Trophoblast cell (in vitro differentiated cells and primary cell): ENCODE data around the gene UBR3.

Experiments used
- DNase-seq, 2 donors: peaks; one replicate each; pipeline ENCODE4 v3.0.0-alpha.2; 2016
- H2AFZ ChIP-seq: 2 replicates; pipeline ENCODE4 v1.6.1; 2013; ENCODE audit warnings: low read length, moderate library complexity, mild to moderate bottlenecking; ENCODE audit not compliant: insufficient read depth, poor library complexity
- H2AK5ac ChIP-seq: 2 replicates; pipeline ENCODE4 v1.6.1; 2013; ENCODE audit warnings: mild to moderate bottlenecking, low read length
- H2BK120ac ChIP-seq: 2 replicates; pipeline ENCODE4 v1.6.1; 2013; ENCODE audit warnings: low read length, mild to moderate bottlenecking, moderate library complexity; ENCODE audit not compliant: insufficient read depth, poor library complexity
- H2BK12ac ChIP-seq: 2 replicates; pipeline ENCODE4 v1.6.1; 2013; ENCODE audit warnings: mild to moderate bottlenecking, low read length, moderate library complexity
- H2BK5ac ChIP-seq: 2 replicates; pipeline ENCODE4 v1.6.1; 2013; ENCODE audit warnings: low read length, low read depth, moderate library complexity, mild to moderate bottlenecking; ENCODE audit not compliant: poor library complexity
- H3K14ac ChIP-seq: 2 replicates; pipeline ENCODE4 v1.6.1; 2013; ENCODE audit warnings: mild to moderate bottlenecking, low read length
- H3K18ac ChIP-seq: 2 replicates; pipeline ENCODE4 v1.6.1; 2013; ENCODE audit warnings: mild to moderate bottlenecking, low read length
- H3K23ac ChIP-seq: 2 replicates; pipeline ENCODE4 v1.6.1; 2013; ENCODE audit warnings: low read length
- H3K27ac ChIP-seq: 2 replicates; pipeline ENCODE4 v1.5.1; 2013; ENCODE audit warnings: low read depth, mild to moderate bottlenecking, inconsistent platforms, low read length, moderate library complexity
- H3K27me3 ChIP-seq: 2 replicates; pipeline ENCODE4 v1.6.1; 2013; ENCODE audit warnings: inconsistent platforms, mild to moderate bottlenecking, low read length, moderate library complexity; ENCODE audit not compliant: insufficient read depth
- H3K36me3 ChIP-seq, 2 experiments: 1 replicate in 1 of 2; 2 replicates in 1 of 2; pipeline ENCODE4 v1.6.1; 2013; ENCODE audit warnings: low read length in 2 of 2, mild to moderate bottlenecking in 2 of 2, moderate library complexity in 1 of 2; ENCODE audit not compliant: insufficient read depth in 2 of 2, control insufficient read depth in 1 of 2
- H3K4ac ChIP-seq: 2 replicates; pipeline ENCODE4 v1.6.1; 2013; ENCODE audit warnings: low read depth, mild to moderate bottlenecking, low read length, moderate library complexity
- H3K4me1 ChIP-seq, 2 experiments: 1 replicate in 1 of 2; 2 replicates in 1 of 2; pipeline ENCODE4 v1.6.1; 2013; ENCODE audit warnings: low read length in 2 of 2, mild to moderate bottlenecking in 2 of 2, moderate library complexity in 1 of 2; ENCODE audit not compliant: insufficient read depth in 2 of 2, control insufficient read depth in 1 of 2
- H3K4me2 ChIP-seq: 2 replicates; pipeline ENCODE4 v1.6.1; 2013; ENCODE audit warnings: inconsistent platforms, mild to moderate bottlenecking, low read length, moderate library complexity
- H3K4me3 ChIP-seq: 2 replicates; pipeline ENCODE4 v1.5.1; 2013; ENCODE audit warnings: mild to moderate bottlenecking, low read depth, low read length, inconsistent platforms
- H3K79me1 ChIP-seq: one replicate; pipeline ENCODE4 v1.6.1; 2013; ENCODE audit warnings: low read length
- H3K79me2 ChIP-seq: 2 replicates; pipeline ENCODE4 v1.6.1; 2013; ENCODE audit warnings: low read length, mild to moderate bottlenecking; ENCODE audit not compliant: control insufficient read depth, insufficient read depth, poor library complexity
- H3K9ac ChIP-seq: 2 replicates; pipeline ENCODE4 v1.6.1; 2013; ENCODE audit warnings: mild to moderate bottlenecking, low read length
- H3K9me3 ChIP-seq: 2 replicates; pipeline ENCODE4 v1.6.1; 2013; ENCODE audit warnings: low read depth, mild to moderate bottlenecking, control low read depth, inconsistent platforms, low read length; ENCODE audit not compliant: insufficient read depth
- H4K12ac ChIP-seq: 2 replicates; pipeline ENCODE4 v1.6.1; 2013; ENCODE audit warnings: low read depth, mild to moderate bottlenecking, low read length, moderate library complexity
- H4K8ac ChIP-seq: 2 replicates; pipeline ENCODE4 v1.6.1; 2013; ENCODE audit warnings: low read depth, mild to moderate bottlenecking, low read length, moderate library complexity
- H4K91ac ChIP-seq: one replicate; pipeline ENCODE4 v1.6.1; 2013; ENCODE audit warnings: low read depth, mild to moderate bottlenecking, low read length, moderate library complexity
- WGBS: extraction: QIAGEN DNeasy Blood & Tissue Kit; methylation state at CpG from one replicate; pipeline ENCODE4 v1.1.7; 2013; ENCODE audit warnings: missing lambda C conversion rate; ENCODE audit not compliant: insufficient read length, insufficient coverage; ENCODE audit errors: extremely low coverage; 5-methylcytosine and 5-hydroxymethylcytosine counted together

UBR3 gene

GRCh38 chr2:170056900-170057299 lies 229.6 kb downstream of the UBR3 start:
- Histone ChIP-seq H3K36me3 (no peaks in the 10 kb centered on the region), H3K9ac (no peak overlapping the region), H3K14ac (no peak overlapping the region), H4K91ac (no peak overlapping the region), H3K79me2 (no peaks in the 10 kb centered on the region), H3K27me3 (no peaks in the 10 kb centered on the region), H2AK5ac (no peak overlapping the region), H2BK5ac (no peak overlapping the region), H3K4me2 (no peak overlapping the region), H3K9me3 (no peaks in the 10 kb centered on the region), H3K79me1 (no peaks in the 10 kb centered on the region), H3K4me1 (no peaks in the 10 kb centered on the region), H3K4ac (no peak overlapping the region), H2AFZ (no peak overlapping the region), H4K8ac (no peak overlapping the region), H3K4me3 (no peak overlapping the region), H3K27ac (no peak overlapping the region), H3K18ac (no peak overlapping the region), H4K12ac (no peak overlapping the region), H2BK120ac (no peak overlapping the region), H2BK12ac (no peak overlapping the region), H3K23ac (no peak overlapping the region)
- WGBS = no CpG with 5 or more reads among the region's 1 CpG
- no peak for DNase-seq

- H4K91ac ChIP-seq = no peak overlapping the region
- no peak overlapping the region for H2AFZ ChIP-seq
- no peaks in the 10 kb centered on the region for H3K27me3 ChIP-seq
- no peak overlapping the region for H3K23ac ChIP-seq
- H3K14ac ChIP-seq = no peak overlapping the region
- H2BK12ac ChIP-seq = no peak overlapping the region
- H3K9me3 ChIP-seq = no peaks in the 10 kb centered on the region
- no peak overlapping the region for H4K8ac ChIP-seq
- H2BK120ac ChIP-seq = no peak overlapping the region
- no peak overlapping the region for H3K9ac ChIP-seq
- H3K36me3 ChIP-seq = no peaks in the 10 kb centered on the region
- H3K4me1 ChIP-seq = no peaks in the 10 kb centered on the region
- H3K79me2 ChIP-seq = no peaks in the 10 kb centered on the region
- WGBS = no CpG with 5 or more reads among the region's 2 CpGs
- no peak overlapping the region for H3K4me3 ChIP-seq
- no peaks in the 10 kb centered on the region for H3K79me1 ChIP-seq
- H4K12ac ChIP-seq = no peak overlapping the region
- H2BK5ac ChIP-seq = no peak overlapping the region
- no peak overlapping the region for H3K4ac ChIP-seq
- no peak overlapping the region for H3K27ac ChIP-seq
- DNase-seq = no peak
- H3K18ac ChIP-seq = no peak overlapping the region
- no peak overlapping the region for H3K4me2 ChIP-seq
- no peak overlapping the region for H2AK5ac ChIP-seq
Observed at GRCh38 chr2:170063456-170064235, 236.4 kb downstream of the UBR3 start.

- H3K23ac ChIP-seq = no peak overlapping the region
- H4K8ac ChIP-seq = no peak overlapping the region
- H2BK12ac ChIP-seq = no peak overlapping the region
- no CpG with 5 or more reads among the region's 2 CpGs for WGBS
- H3K14ac ChIP-seq = no peak overlapping the region
- H2BK5ac ChIP-seq = no peak overlapping the region
- no peaks in the 10 kb centered on the region for H3K9me3 ChIP-seq
- no peak overlapping the region for H3K18ac ChIP-seq
- H3K79me2 ChIP-seq = no peaks in the 10 kb centered on the region
- H2AFZ ChIP-seq = no peak overlapping the region
- no peak overlapping the region for H2AK5ac ChIP-seq
- H3K79me1 ChIP-seq = no peaks in the 10 kb centered on the region
- no peak for DNase-seq
- no peak overlapping the region for H4K91ac ChIP-seq
- H3K4ac ChIP-seq = no peak overlapping the region
- no peaks in the 10 kb centered on the region for H3K27me3 ChIP-seq
- H3K4me3 ChIP-seq = no peak overlapping the region
- no peak overlapping the region for H2BK120ac ChIP-seq
- no peak overlapping the region for H3K9ac ChIP-seq
- H3K27ac ChIP-seq = no peak overlapping the region
- no peaks in the 10 kb centered on the region for H3K36me3 ChIP-seq
- H3K4me2 ChIP-seq = no peak overlapping the region
- H3K4me1 ChIP-seq = no peaks in the 10 kb centered on the region
- H4K12ac ChIP-seq = no peak overlapping the region
Observed at GRCh38 chr2:170070778-170071177, 243.5 kb downstream of the UBR3 start.

- Histone ChIP-seq H3K4me3 (no peak overlapping the region), H3K27me3 (no peaks in the 10 kb centered on the region), H3K4ac (no peak overlapping the region), H3K9me3 (no peaks in the 10 kb centered on the region), H2BK5ac (no peak overlapping the region), H2BK120ac (no peak overlapping the region), H3K36me3 (no peaks in the 10 kb centered on the region), H4K91ac (no peak overlapping the region), H3K4me1 (no peaks in the 10 kb centered on the region), H4K8ac (no peak overlapping the region), H2BK12ac (no peak overlapping the region), H3K4me2 (no peak overlapping the region), H3K14ac (no peak overlapping the region), H3K23ac (no peak overlapping the region), H4K12ac (no peak overlapping the region), H3K27ac (no peak overlapping the region), H3K9ac (no peak overlapping the region), H2AK5ac (no peak overlapping the region), H3K79me2 (no peaks in the 10 kb centered on the region), H2AFZ (no peak overlapping the region), H3K79me1 (no peaks in the 10 kb centered on the region), H3K18ac (no peak overlapping the region)
- WGBS = no CpG with 5 or more reads among the region's 2 CpGs
- DNase-seq = no peak
Observed at GRCh38 chr2:170073288-170073687, 246.0 kb downstream of the UBR3 start.
